ENCODE measurements around the gene ADCY5.

The ADCY5 gene

DNA sequence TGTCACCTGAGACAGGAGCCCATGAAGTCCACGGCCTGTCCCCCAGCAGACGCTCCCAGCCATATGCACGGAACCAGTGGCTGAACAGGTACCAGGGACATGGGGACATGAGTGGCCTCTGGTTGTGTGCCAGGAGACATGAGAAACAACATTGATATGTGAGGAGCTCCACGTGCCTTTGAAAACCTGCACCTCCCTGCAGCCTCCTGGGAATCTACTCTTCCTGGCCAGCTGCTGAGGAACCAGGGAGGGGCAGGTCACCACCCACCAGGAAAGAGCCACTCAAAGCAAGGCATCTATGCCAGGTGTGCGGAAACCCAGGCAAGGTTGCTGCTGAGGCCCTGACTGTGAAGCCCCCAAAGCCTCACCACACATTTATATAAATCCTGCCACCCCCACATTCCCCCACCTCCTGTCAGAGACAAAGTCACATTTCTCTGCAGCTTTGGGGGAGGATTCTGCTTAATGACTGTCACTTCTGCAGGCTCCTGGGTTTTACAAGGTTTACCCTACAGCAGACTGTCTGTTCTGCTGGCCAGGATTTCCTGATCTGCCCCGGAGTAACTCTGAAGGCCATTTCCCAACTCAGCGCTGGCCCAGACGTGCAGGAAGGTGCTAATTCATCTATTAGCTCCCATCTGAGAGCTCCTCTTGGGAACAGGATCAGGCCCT is 110.8 kb downstream of the ADCY5 start:
- DNase-seq: peak; percentile 34 to 52

DNA sequence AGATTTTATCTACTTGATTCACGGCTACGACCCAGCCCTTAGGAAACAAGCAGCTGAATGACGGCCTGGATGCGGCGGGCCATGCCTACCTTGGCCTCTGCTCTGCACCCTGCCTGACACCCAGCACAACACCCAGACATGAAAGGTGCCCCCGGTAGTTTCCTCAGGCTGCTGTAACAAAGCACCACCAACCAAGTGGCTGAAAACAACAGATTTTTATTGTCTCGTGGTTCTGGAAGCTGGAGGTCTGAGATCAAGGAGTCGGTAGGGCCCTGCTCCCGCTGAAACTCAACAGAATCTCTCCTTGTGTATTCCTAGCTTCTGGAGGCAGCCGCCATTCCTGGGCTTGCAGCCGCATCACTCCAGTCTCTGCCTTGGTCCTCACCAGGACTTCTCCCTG is 111.7 kb downstream of the ADCY5 start:
- no peak for DNase-seq

DNA sequence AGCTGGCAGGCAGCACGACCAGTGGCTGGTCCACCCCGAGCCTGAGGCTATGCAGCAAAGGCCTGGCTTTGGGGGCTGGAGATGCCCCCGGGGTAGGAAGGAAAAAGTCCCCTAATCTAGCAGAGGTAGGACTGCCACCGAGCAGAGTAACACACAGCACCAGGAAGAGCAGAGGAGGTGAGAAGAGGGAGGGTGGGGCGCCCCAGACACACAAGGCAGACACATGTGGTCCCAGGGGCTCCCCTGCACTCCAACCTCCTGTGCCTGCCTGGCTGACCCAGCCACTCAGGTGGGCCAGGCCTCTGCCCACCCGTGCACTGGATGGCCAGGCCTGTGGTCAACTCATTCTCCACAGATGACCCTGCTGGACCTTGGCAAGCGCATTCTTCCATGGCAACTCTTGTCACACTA is 112.4 kb downstream of the ADCY5 start:
- no peak for DNase-seq

DNA sequence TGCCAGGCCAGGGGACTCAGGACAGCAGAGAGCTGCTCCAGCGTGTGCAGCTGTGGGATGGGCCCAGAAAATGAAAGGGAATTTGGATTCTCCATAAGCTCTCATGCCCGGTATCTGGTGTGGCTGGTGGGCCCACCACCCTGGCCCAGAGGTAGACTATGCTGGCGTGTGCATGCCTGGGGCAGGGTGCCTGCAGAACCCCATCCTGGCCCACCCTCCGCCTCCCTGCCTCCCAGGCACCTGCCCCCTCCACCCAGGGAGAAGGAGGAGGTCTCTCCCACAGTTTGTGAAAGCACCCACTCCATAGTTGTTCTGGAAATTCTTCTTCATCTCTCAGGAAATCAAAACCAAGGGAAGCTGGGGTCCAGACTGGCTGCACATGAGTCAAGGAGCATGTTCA is 112.9 kb downstream of the ADCY5 start:
- no peak for DNase-seq

DNA sequence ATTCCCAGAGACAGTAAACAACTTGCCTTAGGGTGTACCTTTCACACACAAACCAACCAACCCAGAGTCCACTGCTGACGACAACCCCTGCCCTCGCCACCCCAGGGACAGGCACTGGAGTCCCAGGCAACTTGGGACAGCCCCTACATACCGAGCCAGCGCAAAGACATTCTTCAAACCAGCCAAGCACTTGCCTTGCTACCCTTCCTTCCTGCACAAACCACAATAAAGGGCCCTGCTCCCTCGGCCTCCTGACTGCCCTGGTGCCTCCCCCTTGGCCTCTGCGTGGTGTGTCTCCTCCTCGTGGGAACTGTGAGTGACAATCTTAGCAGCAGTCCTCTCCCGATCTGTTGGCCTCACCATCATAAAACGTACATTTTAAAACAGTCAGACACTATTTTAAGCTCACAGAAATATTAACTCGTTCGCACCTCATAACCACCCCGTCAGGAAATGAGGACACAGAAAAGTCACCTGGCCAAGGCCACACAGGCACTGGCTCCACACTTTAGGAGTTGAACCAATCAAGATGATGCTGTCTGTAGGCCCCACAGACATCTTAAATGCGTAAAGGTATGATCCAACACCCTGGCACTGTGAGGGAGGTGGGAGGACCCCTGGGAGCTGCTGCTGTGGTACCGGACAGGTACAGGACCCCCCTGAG is 113.8 kb downstream of the ADCY5 start:
- no peak for DNase-seq

DNA sequence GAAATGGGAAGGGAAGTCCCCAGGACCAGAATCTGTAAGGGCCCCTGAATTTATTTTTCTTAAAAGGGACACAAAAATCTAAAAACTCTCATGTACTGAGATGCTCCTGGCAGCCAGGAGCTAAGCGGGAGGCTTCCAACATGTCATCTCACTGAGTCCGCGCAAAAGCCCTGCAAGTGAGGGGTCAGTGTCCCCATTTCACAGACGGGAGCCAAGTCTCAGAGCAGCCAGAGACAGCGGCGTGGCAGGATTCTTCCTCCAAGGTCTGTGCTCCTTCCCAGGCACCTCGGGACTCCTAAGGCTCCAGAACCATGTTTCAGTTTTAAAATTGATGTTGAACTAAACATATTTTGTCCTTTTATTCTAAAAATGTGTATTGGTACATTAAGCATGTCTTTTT is 114.8 kb downstream of the ADCY5 start:
- no peak for DNase-seq

DNA sequence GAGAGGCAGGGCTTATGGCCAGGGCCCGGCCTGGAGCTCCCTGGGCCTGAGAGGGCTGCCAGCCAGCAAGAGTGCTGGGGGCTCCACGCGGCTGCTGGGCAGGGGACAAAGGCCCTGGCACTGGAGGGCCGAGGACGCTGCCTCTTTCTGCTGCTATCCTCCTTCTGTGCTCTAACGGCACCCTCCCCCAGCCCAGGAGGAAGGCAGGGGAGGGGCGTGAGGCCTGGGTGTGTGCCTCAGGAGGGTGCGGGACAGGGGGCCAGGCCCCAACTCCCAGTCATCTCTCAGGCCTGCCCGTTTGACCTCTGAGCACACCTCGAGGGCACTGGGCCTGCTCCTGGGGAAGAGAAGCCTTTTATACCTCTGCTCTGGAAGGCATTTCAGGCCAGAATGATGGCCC is 115.5 kb downstream of the ADCY5 start:
- DNase-seq: no peak

DNA sequence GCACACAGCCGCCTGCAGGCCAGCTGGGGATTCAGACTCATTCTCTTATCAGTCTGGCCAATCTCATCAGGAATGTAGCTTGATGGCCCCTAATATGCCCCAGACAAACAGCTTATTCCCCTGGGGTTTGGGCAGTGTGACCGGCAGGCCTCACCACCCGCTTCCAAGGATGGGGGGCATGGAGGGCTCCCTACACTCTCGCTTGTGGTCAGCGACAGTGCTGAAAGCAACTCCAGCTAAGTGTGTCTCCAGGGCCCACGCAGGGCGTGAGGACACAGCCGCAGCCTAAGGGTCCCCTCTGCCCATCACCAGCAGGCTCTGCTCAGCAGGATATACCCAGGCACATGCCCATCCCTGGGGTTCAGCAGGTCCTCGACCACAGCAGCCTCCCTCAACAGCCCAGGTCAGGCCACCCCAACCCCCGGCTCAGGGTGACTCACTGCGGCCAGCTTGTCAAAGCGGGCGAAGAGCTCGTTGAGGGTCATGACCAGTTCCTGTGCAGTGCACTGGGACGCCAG is 116.7 kb downstream of the ADCY5 start:
- no peak for DNase-seq

DNA sequence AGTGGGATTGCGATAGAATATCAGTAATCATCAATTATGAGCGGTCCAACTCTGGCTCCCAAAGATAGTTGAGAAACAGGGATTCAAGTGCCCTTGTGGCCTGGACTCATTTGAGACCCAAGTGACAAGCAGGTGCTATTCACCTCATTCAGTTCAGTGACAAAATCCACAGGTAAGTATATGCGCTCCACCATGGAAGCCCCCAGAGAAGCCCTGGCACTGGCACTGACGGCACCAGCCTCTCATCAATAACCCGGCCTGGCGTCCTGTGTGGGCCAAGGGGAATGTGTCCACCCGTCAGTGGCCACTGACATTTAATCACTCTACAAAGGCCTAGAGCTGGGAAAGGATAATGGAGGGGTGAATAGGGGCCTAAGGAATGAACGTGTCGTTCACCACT is 117.2 kb downstream of the ADCY5 start:
- no peak for DNase-seq

DNA sequence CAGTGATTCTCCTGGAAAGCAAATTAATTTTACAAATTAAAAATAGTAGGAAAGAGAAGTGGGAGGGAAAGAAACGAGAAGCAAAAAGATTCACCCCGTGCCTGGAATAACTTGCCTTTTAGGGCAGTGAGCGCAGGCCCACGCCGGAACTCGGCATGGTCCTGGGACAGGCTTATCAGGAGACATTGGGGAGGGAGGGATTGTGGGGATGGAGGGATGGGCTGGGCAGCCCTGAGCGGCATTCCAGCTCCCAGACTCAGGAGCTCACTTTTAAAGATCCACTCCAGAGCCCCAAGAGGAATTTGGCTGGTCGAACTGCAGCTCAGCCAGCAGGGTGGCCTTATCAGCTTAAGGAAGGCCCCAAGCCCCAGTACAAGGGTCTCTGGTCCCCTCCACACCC is 117.9 kb downstream of the ADCY5 start:
- no peak for DNase-seq

DNA sequence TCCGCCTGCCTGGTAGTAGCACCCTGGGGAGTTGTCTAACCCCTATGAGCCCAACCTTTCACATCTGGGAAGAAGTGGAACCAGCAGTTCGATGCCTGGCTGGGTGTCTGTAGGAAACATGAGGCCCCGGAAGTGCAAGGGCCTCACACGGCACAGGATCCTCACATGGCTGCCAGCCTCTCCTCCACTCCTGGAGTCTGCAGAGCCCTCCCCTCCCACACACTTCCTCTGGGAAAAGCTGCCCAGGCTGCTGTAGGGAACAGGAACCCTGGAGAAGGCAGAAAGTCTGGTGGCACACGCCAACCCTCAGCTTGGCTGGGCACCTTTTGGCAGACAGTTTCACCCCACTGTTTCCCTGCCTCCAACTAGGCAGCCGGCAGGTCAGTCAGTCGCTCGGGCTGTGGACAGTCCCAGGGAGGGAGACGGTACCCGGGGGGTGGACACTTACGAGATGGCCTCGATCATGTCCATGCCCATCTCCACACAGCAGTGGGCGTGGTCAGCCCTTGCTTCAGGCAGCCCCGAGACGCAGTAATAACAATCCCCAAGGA is 118.4 kb downstream of the ADCY5 start:
- no peak for DNase-seq

DNA sequence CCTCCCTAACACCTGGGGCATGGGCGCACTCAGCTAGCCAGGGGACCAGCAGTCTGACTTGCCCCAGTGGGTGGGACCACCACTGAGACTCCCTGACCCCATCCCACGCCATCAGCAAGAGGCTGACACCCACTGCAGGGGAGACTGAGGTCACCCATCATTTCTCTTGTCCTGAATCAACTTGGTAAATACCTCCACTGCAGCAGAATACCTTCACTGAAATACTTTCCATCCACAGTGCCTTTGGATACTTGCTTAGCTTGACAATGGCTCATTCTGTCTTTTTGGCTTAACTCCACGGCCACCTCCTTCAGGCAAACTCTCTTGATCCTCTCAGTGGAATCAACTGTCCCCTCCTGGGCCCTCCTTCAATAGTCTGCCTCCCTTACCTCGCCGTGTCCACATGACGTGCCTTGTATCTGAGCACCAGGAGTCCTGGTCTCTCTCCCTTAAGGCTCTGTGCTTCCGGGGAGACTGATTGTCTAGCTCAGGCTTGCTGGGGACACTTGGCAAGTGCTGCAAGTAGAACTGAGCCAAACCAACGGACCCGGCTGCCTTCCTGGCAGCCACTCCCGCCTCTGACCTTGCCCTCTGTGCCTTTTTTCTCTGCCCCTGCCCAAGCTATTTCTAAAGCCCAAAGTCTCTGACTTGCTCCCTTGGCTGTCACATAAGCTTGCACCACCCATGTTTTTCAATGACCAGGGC is 119.1 kb downstream of the ADCY5 start:
- no peak for DNase-seq

DNA sequence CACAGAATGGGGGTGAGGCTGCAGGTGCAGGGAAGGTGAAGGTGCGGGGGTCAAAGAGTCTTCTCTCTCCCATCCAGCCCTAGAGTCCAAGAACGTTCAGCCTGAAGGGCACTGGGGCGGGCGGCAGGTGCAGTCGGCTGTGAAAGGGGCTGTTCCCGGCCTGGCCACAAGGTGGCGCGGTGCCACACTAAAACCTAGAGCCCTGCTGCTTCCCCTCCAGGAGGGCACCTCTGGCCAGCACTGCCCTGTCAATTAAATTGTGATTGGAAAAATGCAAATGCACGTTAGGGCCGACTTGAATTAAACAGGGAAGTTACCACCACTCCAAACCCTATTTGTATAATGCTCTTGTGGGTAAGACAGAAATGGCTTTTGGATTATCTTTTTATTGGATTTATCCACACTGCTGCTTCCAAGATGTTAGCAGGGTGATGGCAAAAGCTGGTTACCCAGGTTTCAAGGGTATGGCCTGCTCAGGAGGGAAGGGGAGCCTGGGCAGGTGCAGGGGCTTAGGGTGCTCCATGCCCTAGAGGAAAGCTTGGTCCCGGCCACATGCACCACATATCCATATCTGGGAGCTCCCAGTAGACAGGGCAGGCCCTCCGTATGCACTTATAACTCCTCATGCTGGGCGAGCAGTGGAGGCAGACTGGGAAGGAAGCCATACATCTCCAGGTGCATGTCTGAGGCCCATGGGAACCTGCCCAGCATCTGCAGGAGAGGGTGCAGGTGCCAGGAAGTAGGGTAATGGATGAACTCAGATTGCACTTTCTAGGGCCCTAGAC is 119.8 kb downstream of the ADCY5 start:
- peak; percentile 60 to 77 for DNase-seq

DNA sequence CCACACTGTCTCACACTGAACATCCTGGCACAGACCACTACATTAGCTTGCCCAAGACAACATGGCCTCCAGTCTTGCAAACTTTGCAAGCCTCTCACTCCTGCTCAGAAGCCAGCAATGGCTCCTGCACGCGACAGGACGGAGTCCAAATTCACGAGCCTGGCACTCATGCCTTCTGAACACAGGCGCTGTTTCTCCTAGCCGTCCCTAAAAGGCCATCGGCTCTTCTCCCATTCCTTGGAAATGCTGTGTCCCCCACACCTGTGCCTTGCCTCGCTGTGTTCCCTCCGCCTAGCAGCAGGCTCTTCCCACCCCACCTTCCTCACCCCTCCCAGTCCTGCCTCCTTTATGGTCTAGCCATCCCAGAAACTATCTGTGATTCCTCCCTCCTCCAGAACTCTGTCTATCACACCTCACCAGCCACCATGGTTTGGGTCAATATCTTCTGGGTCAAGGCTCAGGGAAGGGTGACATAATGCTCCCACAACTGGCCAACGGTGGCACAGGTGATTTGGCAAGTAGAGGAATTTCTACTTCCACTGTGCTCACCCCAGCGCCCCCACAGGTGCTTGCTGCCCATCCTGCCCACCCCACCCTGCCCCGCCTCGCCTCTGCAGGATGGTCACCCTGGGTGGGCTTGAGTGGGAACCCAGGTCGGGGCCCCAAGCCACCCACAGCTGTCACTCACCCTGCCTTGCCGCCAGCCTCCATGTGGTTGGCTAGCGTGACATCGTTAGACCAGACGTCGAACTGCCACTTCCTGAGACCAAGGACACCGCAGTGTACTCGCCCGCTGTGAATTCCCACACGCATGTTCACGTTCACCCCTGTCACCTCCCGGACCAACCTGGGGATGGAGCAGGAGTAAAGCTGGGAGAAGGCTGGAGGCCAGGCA is 120.7 kb downstream of the ADCY5 start:
- DNase-seq: no peak

DNA sequence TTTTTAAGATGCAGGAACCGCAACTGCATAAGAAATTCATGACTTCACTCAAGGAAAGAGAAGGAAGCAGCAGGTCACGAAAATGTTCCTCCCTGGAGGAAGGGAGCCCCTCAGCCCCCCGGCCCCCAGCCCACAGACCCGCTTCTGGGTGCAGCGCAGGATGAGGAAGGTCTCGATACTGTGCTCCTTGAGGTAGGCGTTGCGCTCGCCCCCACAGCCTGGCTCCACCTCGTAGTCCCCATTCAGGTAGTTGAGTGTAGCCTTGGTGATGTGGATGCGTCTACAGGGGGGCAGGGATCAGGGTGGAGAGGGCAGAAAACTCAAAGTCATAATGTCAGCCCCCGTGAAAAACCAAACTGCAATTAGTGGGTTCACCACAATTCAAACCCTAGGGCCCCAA is 121.4 kb downstream of the ADCY5 start:
- DNase-seq: no peak

DNA sequence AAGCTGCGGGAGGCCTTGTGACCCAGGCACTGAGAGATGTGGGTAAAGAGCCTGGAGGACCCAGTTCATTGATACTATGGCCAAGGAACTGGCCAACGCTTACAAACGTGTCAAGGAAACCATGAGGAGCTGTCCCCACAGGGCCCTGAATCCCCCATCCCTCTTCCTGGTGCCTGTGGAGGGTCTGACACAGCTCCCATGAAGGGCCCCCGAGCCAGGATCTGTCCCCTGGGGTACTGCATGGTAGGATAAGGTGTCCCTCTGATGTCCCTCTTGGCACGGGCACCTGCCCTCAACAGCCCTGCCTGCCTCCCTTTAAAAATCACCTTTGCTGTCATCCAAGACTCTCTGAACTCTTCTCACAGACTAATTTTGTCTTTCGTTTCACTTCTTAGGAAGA is 122.4 kb downstream of the ADCY5 start:
- no peak for DNase-seq

DNA sequence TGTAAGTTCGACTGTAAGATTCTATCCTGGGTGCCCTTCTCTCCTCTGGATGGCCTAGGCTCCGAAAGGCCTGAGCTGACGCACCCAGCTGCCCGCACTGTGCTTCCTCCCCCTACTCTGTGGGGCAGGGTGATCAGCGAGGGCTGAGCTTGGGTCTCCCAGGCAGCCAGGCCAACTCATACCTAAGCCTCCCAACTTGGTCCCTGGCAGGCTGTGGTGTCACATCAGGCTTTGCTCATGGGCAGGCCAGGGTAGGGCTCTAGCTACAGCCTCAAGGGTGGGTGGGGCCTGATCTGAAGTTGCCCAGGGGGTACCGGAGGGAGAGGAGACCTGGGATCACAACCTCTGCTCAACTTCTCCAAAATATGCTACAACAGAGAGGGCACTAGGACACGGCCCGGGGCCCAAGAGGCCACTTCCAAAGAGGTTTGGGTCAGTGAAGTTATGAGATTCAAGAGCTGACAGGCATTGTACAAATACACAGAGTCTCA is 123.1 kb downstream of the ADCY5 start:
- no peak for DNase-seq

DNA sequence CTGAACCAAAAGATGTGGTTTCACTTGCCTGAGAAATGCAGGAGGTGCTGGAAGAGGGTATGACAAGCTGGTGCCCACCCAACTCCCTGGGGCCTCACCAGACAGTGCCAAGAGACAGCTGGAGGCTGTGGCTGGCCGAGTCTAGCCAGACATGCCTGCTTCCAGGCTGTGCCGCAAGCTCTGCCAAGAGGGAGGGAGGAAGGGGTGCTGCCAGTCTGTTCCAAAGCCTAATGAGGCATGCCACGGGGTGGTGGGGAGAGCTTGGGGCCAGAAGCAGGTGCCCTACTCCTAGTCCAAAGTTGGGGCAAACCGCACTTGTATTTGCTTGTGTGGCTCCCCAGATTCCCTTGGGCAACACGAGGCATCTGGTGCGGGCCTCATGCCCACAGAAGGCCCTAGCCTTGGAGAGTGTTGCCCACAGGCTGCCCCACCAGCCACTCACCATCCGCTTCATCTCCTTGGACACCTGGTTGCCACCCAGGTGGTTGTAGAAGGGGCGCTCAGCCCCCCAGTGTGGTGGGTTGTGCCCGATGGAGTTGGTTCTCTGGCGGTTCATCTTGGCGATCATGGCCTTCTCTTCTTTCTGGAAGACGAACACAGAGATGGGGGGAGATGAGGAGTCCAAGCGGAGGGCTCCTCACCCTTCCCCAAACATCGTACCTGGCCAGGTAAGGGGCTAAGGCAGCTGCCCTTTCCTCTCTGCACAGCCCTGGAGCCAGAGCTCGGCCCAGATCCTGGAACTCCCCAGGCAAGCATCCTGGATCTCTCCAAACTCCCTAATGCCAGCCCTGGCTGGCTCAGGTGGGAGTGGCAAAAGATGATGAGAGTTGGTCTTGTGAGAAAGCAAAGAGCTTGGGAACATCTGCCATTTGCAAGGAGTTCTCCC is 123.8 kb downstream of the ADCY5 start:
- DNase-seq: no peak

DNA sequence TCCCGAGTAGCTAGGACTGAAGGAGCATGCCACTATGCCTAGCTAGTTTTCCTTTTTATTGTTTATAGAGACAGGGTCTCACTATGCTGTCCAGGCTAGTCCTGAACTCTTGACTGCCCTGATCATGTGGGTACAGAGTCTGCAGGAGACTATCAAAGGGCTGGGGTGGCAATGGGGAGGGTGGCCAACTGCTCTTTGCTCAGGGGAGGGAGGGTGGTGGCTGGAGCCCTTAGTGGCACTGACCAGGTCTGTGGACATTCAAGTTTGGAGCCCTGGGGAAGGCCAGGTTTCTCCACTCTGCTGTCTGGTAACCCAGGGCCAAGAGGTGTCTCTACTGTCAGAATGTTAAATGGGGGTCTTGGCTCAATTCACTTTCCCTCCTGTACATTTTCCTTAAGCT is 125.1 kb downstream of the ADCY5 start:
- DNase-seq: no peak

DNA sequence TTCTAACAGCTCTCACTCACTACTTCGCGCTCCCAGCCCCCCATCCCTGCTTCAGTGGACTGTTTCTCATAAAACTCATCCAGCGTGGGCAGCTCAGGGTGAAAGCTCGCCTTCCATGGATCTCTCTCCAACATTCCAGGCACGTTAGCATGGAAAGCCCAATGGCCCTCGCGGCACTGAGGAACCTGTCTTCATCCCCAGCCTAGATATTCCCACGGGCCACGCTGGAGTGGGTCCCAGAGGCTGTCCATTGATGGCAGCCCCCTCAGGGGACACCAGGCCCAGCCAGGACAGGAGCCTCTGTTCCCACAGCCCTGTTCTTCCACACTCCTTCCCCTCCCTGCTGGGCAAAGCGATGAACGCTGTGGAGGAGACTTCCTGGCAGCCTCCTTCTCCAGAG is 126.0 kb downstream of the ADCY5 start:
- DNase-seq: no peak

DNA sequence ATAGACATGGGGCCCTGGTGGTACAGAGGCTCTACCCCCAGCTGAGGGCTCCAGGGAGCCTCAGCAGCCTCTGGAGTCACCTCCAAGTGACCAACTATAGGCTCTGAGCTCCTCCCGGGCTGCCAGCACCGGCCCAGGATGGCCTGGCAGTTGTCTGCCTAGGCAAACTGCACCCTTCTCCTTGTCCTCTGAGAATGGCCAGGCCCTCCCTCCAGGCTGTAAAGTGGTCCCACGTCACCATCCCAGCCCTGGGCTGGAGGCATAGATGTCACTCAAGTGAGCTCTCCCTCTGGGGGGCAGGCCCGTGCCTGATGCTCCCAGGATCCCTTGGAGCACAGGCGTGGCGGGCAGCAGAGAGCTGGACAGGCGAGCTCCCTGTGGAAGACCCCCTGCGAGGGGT is 127.1 kb downstream of the ADCY5 start:
- no peak for DNase-seq
